Measurements from ENCODE around the gene DDX51. TPM values are rescaled to one million over a fixed set of nuclear protein-coding genes. Genes with fewer than 3 reads are reported as not detected.
"Not testable (repeated sequence)": the region's sequence is repeated elsewhere in the genome, so short reads cannot be mapped to it uniquely, and the experiment has no call there.

The DDX51 gene
- total RNA-seq, 1 donor from 2014 or later: 7.5 TPM

- no peak for DNase-seq (ENCODE audit: low spot score)
Observed at GRCh38 chr12:132154941-132155770, 11.0 kb upstream of the DDX51 start.

GRCh38 chr12:132154341-132154761 lies 10.2 kb upstream of the DDX51 start:
- no peak for DNase-seq (ENCODE audit: low spot score)

DNA sequence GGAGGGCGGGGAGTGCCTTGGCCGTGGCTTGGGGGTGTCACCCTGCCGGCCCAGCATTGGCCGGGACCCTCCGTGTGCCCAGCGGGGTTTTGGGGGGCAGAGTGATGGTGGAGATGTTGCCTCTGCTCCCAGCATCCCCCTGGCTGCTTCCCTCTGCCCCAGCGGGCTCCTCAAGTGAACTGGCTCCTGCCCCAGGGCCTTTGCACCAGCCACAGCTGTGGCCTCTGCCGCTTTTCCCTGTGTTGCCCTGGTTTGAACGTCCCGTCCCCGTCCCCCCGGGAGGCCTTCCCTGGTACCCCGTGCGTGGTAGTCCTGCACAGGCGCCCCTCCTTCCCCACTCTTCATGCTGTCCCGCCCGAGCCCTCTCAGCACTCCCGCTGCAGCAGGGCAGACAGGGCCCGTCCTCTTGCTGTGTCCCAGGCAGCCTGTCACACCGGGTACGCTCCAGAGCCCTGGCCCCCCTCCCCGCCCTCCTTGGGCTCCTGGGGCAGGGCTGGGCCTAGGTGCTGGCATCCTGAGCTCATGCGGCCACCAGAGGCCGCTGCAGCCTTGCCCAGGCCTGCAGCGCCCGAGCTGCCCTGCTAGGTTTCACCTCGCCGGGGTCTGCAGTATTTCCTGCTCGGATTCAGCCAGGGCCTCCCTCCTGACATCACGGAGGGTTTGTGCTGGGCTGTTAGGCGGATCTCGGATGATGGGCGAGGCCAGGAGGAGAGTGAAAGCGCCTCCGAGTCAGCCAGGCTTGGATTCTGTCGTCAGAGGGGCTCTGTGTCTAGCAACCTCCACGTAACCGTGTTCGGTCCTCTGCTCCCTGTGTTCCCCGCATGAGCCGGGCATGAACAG lies 9.6 kb upstream of the DDX51 start:
- DNase-seq (ENCODE audit: low spot score): peak; percentile 88

GRCh38 chr12:132152953-132153352 lies 8.8 kb upstream of the DDX51 start:
- DNase-seq (ENCODE audit: low spot score): no peak

DNA sequence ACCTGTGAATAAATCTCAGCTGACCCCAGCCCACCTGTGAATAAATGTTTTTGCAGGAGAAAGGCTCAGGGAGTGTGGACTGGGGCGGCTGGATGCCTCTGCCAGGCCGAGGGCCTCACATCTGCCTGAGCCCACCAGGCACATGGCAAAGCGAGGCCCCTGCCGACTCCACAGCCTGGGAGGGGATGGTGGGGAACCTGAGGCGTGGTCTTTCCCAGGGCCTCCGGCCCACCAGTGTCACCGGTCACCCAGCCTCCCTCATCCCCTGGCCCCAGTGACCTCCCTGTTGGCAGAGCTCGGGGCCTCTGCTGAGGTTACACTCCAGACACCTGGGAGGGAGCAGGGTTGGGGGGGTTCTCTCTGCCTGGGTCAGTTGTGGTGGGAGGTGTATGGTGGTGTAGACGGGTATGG lies 8.3 kb upstream of the DDX51 start:
- no peak for DNase-seq (ENCODE audit: low spot score)

- DNase-seq (ENCODE audit: low spot score): no peak
Observed at GRCh38 chr12:132151766-132152410, 7.8 kb upstream of the DDX51 start.

DNA sequence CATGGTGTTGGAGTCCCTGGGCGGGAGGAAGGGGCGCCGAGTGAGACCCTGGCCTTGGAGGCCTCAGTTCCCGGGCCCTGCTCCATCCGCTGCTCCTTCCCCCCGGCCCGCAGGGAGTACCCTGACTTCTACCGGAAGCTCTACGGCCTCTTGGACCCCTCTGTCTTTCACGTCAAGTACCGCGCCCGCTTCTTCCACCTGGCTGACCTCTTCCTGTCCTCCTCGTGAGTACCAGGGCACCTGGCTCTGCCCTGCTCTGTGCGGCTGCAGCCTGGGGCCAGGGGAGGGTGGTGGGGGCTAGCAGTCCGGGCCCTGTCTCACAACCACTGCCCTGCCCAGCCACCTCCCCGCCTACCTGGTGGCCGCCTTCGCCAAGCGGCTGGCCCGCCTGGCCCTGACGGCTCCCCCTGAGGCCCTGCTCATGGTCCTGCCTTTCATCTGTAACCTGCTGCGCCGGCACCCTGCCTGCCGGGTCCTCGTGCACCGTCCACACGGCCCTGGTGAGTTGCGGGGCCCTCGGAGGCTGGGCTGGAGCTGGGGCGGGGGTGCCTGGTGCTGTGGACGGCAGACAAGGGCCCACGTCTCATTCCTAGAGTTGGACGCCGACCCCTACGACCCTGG lies 7.1 kb upstream of the DDX51 start:
- no peak for DNase-seq (ENCODE audit: low spot score)

GRCh38 chr12:132150780-132151144 lies 6.6 kb upstream of the DDX51 start:
- no peak for DNase-seq (ENCODE audit: low spot score)

- not testable (repeated sequence) for DNase-seq (ENCODE audit: low spot score)
Observed at GRCh38 chr12:132149526-132149925, 5.4 kb upstream of the DDX51 start.

DNA sequence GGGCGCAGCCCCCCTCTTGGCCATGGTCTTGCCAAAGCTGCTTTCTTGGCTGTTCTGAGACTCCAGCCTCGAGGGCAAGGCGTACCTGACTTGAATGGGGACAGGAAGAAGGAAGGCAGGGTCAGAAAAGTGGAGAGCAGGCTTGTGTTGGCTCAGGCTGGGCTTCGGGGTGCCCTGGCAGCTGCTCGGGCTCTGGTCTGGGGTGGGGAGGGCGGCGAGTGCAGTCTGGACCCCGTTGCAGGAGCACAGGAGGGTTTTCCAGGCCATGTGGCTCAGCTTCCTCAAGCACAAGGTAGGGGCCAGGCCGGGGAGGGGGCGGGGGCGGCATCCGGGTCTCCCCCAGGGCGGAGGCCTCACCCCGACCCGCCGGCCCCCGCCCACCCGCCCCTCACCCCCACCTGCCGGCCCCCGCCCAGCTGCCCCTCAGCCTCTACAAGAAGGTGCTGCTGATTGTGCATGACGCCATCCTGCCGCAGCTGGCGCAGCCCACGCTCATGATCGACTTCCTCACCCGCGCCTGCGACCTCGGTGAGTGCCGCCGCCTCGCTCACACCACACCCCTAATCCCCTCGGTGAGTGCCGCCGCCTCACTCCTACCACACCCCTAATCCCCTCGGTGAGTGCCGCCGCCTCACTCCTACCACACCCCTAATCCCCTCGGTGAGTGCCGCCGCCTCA lies 4.4 kb upstream of the DDX51 start:
- DNase-seq (ENCODE audit: low spot score): no peak

- DNase-seq (ENCODE audit: low spot score): no peak
Observed at GRCh38 chr12:132147423-132148367, 3.6 kb upstream of the DDX51 start.

GRCh38 chr12:132146772-132147422 lies 2.8 kb upstream of the DDX51 start:
- no peak for DNase-seq (ENCODE audit: low spot score)

- no peak for DNase-seq (ENCODE audit: low spot score)
Observed at GRCh38 chr12:132146098-132146497, 2.0 kb upstream of the DDX51 start.

DNA sequence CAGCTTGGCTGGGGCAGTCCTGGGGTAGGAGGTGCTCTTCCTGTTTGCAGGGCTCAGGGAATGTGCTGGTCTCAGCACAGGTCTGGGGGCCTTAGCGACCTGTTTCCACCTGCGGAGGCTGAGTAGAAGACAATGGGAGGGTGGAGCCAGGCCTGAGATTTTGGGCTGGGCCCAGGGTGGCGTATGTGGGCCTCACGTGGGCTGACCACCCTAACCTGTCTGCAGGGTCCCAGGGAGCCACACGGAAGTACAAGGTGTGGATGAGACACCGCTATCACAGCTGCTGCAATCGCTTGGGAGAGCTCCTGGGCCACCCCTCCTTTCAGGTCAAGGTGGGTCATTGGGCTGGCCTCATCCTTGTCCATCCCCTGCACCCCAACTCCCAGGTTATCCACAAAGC lies 1.2 kb upstream of the DDX51 start:
- DNase-seq (ENCODE audit: low spot score): no peak

GRCh38 chr12:132144810-132145168 lies 670 bp upstream of the DDX51 start:
- DNase-seq (ENCODE audit: low spot score): no peak

GRCh38 chr12:132143336-132144071 lies 615 bp downstream of the DDX51 start:
- no peak for DNase-seq (ENCODE audit: low spot score)

GRCh38 chr12:132142679-132143335 lies 1.3 kb downstream of the DDX51 start:
- DNase-seq (ENCODE audit: low spot score): no peak

- DNase-seq (ENCODE audit: low spot score): no peak
Observed at GRCh38 chr12:132141976-132142678, 2.0 kb downstream of the DDX51 start.

All from umbilical cord (tissue), 2 donors.